WTC11 (cell line): ENCODE data around the gene KIF5A.

Source experiments
- ATF2 ChIP-seq: sonication (generic); formaldehyde crosslinking; IDR thresholded peaks from 2 replicates; pipeline ENCODE4 v1.8.1; 2022; ENCODE audit warnings: low read depth, missing genetic modification reagents, borderline replicate concordance
- ZNF317 ChIP-seq: sonication (generic); formaldehyde crosslinking; IDR thresholded peaks from 2 replicates; pipeline ENCODE4 v1.8.1; 2023; ENCODE audit warnings: low read depth, mild to moderate bottlenecking, moderate library complexity, missing genetic modification reagents, borderline replicate concordance

- TF ChIP-seq ATF2 (CRISPR knock-in tag) (no peak), ZNF317 (CRISPR knock-in tag) (no peak)
Observed at GRCh38 chr12:57533108-57533507, 16.7 kb upstream of the KIF5A start.
